CD14-positive monocyte (primary cell): ENCODE data around the gene GNRHR. TPM values are rescaled to one million over a fixed set of nuclear protein-coding genes. Genes with fewer than 3 reads are reported as not detected.

Source experiments
- DNase-seq, 3 donors: peaks; one replicate each; pipeline ENCODE4 v3.0.0-alpha.2; 2011 to 2022
- H2AFZ ChIP-seq: 2 replicates; pipeline ENCODE4 v1.6.0; 2012; ENCODE audit warnings: mild to moderate bottlenecking, low read depth, low read length, inconsistent platforms; ENCODE audit not compliant: insufficient read depth, poor library complexity, severe bottlenecking
- H3K27ac ChIP-seq, 2 donors: 1 replicate in 1 of 2; 2 replicates in 1 of 2; pipeline ENCODE4 v1.5.1; 2012 to 2013; ENCODE audit warnings: low read length in 2 of 2, control low read depth in 1 of 2, inconsistent platforms in 1 of 2, low read depth in 1 of 2, mild to moderate bottlenecking in 1 of 2
- H3K27me3 ChIP-seq, 2 donors: one replicate each; pipeline versions ENCODE4 v1.6.0 to v1.6.1; 2011 to 2013; ENCODE audit warnings: low read length in 2 of 2; ENCODE audit not compliant: control insufficient read depth in 2 of 2, insufficient read depth in 2 of 2
- H3K36me3 ChIP-seq, 2 donors: replicated peaks in 1 of 2; 1 replicate in 1 of 2; 2 replicates in 1 of 2; pipeline versions ENCODE4 v1.5.1 to v1.6.1; 2012 to 2013; ENCODE audit warnings: low read length in 2 of 2, control low read depth in 1 of 2, inconsistent platforms in 1 of 2, mild to moderate bottlenecking in 1 of 2; ENCODE audit not compliant: insufficient read depth in 2 of 2, control insufficient read depth in 1 of 2
- H3K4me1 ChIP-seq, 2 donors: 1 replicate in 1 of 2; 2 replicates in 1 of 2; pipeline versions ENCODE4 v1.5.1 to v1.6.1; 2012 to 2013; ENCODE audit warnings: low read length in 2 of 2, control low read depth in 1 of 2, inconsistent platforms in 1 of 2, mild to moderate bottlenecking in 1 of 2, moderate library complexity in 1 of 2; ENCODE audit not compliant: insufficient read depth in 2 of 2, control insufficient read depth in 1 of 2
- H3K4me2 ChIP-seq: replicated peaks from 2 replicates; pipeline ENCODE3; 2012; ENCODE audit warnings: low read length, moderate library complexity, mild to moderate bottlenecking; ENCODE audit not compliant: poor library complexity, severe bottlenecking; ENCODE audit errors: extremely low read depth
- H3K4me3 ChIP-seq, 3 experiments: fragments of 200-600 bp in 1 of 3; sonication (generic) in 1 of 3; replicated peaks in 1 of 3; 1 replicate in 2 of 3; 2 replicates in 1 of 3; pipeline ENCODE4 v1.5.1; 2011 to 2013; ENCODE audit warnings: low read length in 3 of 3, mild to moderate bottlenecking in 3 of 3, control low read depth in 2 of 3, low read depth in 2 of 3, inconsistent platforms in 1 of 3, moderate library complexity in 1 of 3
- H3K79me2 ChIP-seq: 2 replicates; pipeline ENCODE4 v1.6.0; 2012; ENCODE audit warnings: mild to moderate bottlenecking, control low read depth, inconsistent platforms, low read length, moderate library complexity; ENCODE audit not compliant: insufficient read depth
- H3K9ac ChIP-seq: 2 replicates; pipeline ENCODE4 v1.6.0; 2017; ENCODE audit warnings: low read length, mild to moderate bottlenecking; ENCODE audit not compliant: insufficient read depth, poor library complexity, severe bottlenecking
- H3K9me3 ChIP-seq, 2 donors: replicated peaks in 1 of 2; 1 replicate in 1 of 2; 2 replicates in 1 of 2; pipeline versions ENCODE4 v1.5.1 to v1.6.1; 2012 to 2013; ENCODE audit warnings: low read length in 2 of 2, control low read depth in 1 of 2; ENCODE audit not compliant: control insufficient read depth in 1 of 2, insufficient read depth in 1 of 2
- H4K20me1 ChIP-seq: 2 replicates; pipeline ENCODE4 v1.6.0; 2012; ENCODE audit warnings: mild to moderate bottlenecking, low read length, control low read depth, moderate library complexity; ENCODE audit not compliant: insufficient read depth
- H3K27ac Mint-ChIP-seq, 7 donors: one replicate each; pipeline ENCODE4 v1.8.0; 2020; ENCODE audit warnings: mild to moderate bottlenecking in 7 of 7, mixed read lengths in 7 of 7, moderate library complexity in 6 of 7, inconsistent platforms in 2 of 7
- H3K27me3 Mint-ChIP-seq, 3 donors: one replicate each; pipeline ENCODE4 v1.8.0; 2021 to 2022; ENCODE audit warnings: low read depth in 3 of 3, mild to moderate bottlenecking in 3 of 3, mixed read lengths in 3 of 3, moderate library complexity in 3 of 3, inconsistent platforms in 1 of 3
- H3K36me3 Mint-ChIP-seq, 2 donors: one replicate each; pipeline ENCODE4 v1.8.0; 2020; ENCODE audit warnings: mixed read lengths in 2 of 2, inconsistent platforms in 1 of 2, mild to moderate bottlenecking in 1 of 2
- H3K4me1 Mint-ChIP-seq: one replicate; pipeline ENCODE4 v1.8.0; 2020; ENCODE audit warnings: mild to moderate bottlenecking, mixed read lengths
- H3K4me3 Mint-ChIP-seq, 2 donors: one replicate each; pipeline ENCODE4 v1.8.0; 2020; ENCODE audit warnings: mild to moderate bottlenecking in 2 of 2, mixed read lengths in 2 of 2, moderate library complexity in 1 of 2
- H3K9me3 Mint-ChIP-seq, 7 donors: one replicate each; pipeline ENCODE4 v1.8.0; 2020 to 2022; ENCODE audit warnings: mixed read lengths in 7 of 7, mild to moderate bottlenecking in 6 of 7, moderate library complexity in 6 of 7, inconsistent platforms in 2 of 7
- CTCF ChIP-seq: fragments of 200-600 bp; IDR thresholded peaks from one replicate; pipeline ENCODE4 v1.8.0; 2022; ENCODE audit warnings: antibody characterized with exemption, mild to moderate bottlenecking
- WGBS: methylation state at CpG from one replicate; pipeline ENCODE4 v1.1.5; 2013; ENCODE audit warnings: missing lambda C conversion rate; ENCODE audit not compliant: insufficient coverage; 5-methylcytosine and 5-hydroxymethylcytosine counted together
- intact Hi-C, 2 donors: fragments of 100-400 bp; cut with micrococcal nuclease; formaldehyde crosslinking; loops; one replicate each; pipeline versions ENCODE4 v1.15.0 to v1.15.1; 2023
- polyA plus RNA-seq, 3 donors: library from polyadenylated mRNA; depleted of rRNA in 1 of 3; unstranded in 2 of 3; stranded (reverse) in 1 of 3; fragments of 300-500 nt in 2 of 3; fragments of >200 nt in 1 of 3; fragmentation: Illumina TruSeq in 2 of 3; gene quantifications; 1 replicate in 2 of 3; 2 replicates in 1 of 3; pipeline ENCODE4 v1.2.3, GENCODE V29; 2012 to 2021

The GNRHR gene
- polyA plus RNA-seq, 3 donors = not detected

GRCh38 chr4:67750691-67751090 is 3.5 kb downstream of the GNRHR start:
- Mint-ChIP-seq H3K4me1 (no peaks in the 10 kb centered on the region), H3K9me3 (no peaks in the 10 kb centered on the region), H3K4me3 (no peak overlapping the region), H3K27me3 (no peaks in the 10 kb centered on the region), H3K27ac (no peak overlapping the region), H3K36me3 (no peaks in the 10 kb centered on the region)
- WGBS = no CpG with 5 or more reads among the region's 4 CpGs
- no peak for TF ChIP-seq CTCF
- Histone ChIP-seq H4K20me1 (no peaks in the 10 kb centered on the region), H3K9me3 (no peaks in the 10 kb centered on the region), H3K27ac (no peak overlapping the region), H3K4me1 (no peaks in the 10 kb centered on the region), H3K27me3 (no peaks in the 10 kb centered on the region), H3K36me3 (no peaks in the 10 kb centered on the region), H3K4me3 (no peak overlapping the region), H3K4me2 (no peak overlapping the region), H3K79me2 (no peaks in the 10 kb centered on the region), H3K9ac (no peak overlapping the region), H2AFZ (no peak overlapping the region)
- intact Hi-C loops = no loop called here
- no peak for DNase-seq

GRCh38 chr4:67749286-67749685 is 4.9 kb downstream of the GNRHR start:
- H3K9me3 Mint-ChIP-seq = no peaks in the 10 kb centered on the region
- Histone ChIP-seq H3K4me3 (no peak overlapping the region), H3K79me2 (no peaks in the 10 kb centered on the region), H3K27me3 (no peaks in the 10 kb centered on the region), H3K4me1 (no peaks in the 10 kb centered on the region), H3K27ac (no peak overlapping the region), H3K4me2 (no peak overlapping the region), H3K36me3 (no peaks in the 10 kb centered on the region), H4K20me1 (no peaks in the 10 kb centered on the region), H3K9me3 (no peaks in the 10 kb centered on the region), H2AFZ (no peak overlapping the region), H3K9ac (no peak overlapping the region)
- no peaks in the 10 kb centered on the region for H3K36me3 Mint-ChIP-seq
- WGBS = 80% methylated on average over 1 of the region's 3 CpGs
- no peaks in the 10 kb centered on the region for H3K27me3 Mint-ChIP-seq
- no peak overlapping the region for H3K27ac Mint-ChIP-seq
- H3K4me1 Mint-ChIP-seq = no peaks in the 10 kb centered on the region
- no peak for DNase-seq
- no peak overlapping the region for H3K4me3 Mint-ChIP-seq
- TF ChIP-seq CTCF = no peak
- intact Hi-C loops = loop anchor here in 1 of 2 donors (10.0 kb wide), 1 partner anchor 426 kb away; no protein-coding TSS in a partner anchor
